ENCODE measurements around the gene TPT1. TPM values are rescaled to one million over a fixed set of nuclear protein-coding genes. Genes with fewer than 3 reads are reported as not detected.
A peak's percentile ranks its signal among the peaks of the same experiment; 100 is the strongest.

The TPT1 gene
- total RNA-seq, 5 donors from 2014 or later (not counting 1 experiment from before 2014, with no cell fraction given), result 6,680 to 8,997 (median 7,956) TPM

DNA sequence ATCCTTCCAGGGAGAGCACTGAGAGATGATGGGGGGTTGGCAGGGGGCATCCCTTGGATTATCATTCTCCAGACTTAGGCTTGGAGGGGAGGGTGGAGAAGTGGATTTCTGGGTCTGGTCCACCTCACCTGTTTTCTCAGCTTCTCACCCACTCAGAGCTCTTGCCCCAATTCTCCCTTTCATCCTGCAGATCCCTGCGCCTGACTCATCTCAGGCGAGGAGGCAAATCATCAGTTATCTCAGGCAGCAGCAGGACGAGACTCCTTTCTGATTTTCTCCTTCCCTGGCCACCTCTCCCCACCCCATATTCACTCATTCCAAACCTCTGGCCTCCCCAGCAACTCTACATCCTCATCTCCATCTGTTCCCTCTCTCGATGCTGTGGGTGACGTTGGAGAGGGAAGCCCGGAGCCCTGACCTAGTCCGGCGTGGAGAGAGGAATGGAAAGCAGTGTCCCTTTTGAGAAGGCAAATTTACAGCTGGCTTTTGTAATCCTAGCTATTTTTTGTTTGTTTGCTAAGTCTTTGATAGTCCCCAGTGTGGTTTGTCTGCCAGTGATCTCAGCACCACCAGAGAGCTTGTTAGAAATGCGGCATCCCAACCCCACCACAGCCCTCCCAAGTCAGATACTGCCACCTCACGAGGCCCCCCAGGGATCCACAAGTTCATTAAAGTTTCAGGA lies 24.0 kb upstream of the TPT1 start:
- Mint-ChIP-seq H3K36me3 (peaks cover 39% of the 10 kb centered on the region), H3K27ac (peak overlapping the region; percentile 87 to 89), H3K9me3 (peaks cover 0 to 8% (median 0%) of the 10 kb centered on the region in 3 donors), H3K27me3 (no peaks in the 10 kb centered on the region), H3K4me1 (peaks cover 53 to 68% (median 68%) of the 10 kb centered on the region in 3 donors), H3K4me3 (no peak overlapping the region)
- no peak for ATAC-seq (replicated peaks in 1 of 4)
- ChIA-PET POLR2A (no interaction called here), CTCF (interaction anchor here in 1 of 2 donors (0.6 to 1.0 kb wide), 2 partner anchors 10 to 116 kb away, joined by 3 to 4 read pairs; no protein-coding TSS in a partner anchor)
- Histone ChIP-seq H3K27ac (ENCODE audit: low read length) (no peak overlapping the region), H3K36me3 (ENCODE audit: control insufficient read depth in 2 of 2, extremely low read depth in 1 of 2, insufficient read depth in 1 of 2, low read length in 1 of 2) (peaks cover 6 to 11% of the 10 kb centered on the region in 2 donors), H3K4me1 (ENCODE audit: control insufficient read depth in 1 of 2, extremely low read depth in 1 of 2, insufficient read depth in 2 of 2, low read length in 2 of 2) (peaks cover 9 to 31% of the 10 kb centered on the region in 2 experiments), H3K9me3 (no peaks in the 10 kb centered on the region), H3K4me3 (ENCODE audit: control insufficient read depth in 1 of 2, extremely low read depth in 1 of 2, low read length in 1 of 2) (no peak overlapping the region), H3K27me3 (replicated peaks in 1 of 2; ENCODE audit: control insufficient read depth in 2 of 2, extremely low read depth in 1 of 2, insufficient read depth in 2 of 2, low read length in 1 of 2) (no peaks in the 10 kb centered on the region)
- no peak for DNase-seq
- WGBS (ENCODE audit: insufficient coverage), result 95% methylated on average over 5 of the region's 10 CpGs

DNA sequence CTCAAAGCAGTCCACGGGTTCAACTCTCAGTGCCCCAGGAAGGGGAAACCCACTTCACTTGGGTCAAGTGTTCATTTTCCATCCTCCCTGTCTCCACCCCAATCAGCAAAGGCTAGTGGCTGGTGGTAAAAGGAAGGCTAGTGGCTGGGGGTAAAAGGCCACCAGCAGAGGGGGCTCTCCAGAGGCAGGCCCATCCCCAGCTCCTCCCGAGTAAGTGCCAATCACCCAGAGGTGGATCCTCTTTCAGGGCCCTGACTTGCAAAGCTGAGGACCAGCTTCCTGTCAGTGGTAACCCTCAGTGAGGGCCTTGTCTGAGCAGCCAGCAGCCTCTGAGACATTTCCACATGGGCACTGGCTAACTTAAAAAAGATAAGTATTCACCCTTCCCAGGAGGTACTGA lies 22.0 kb upstream of the TPT1 start:
- Mint-ChIP-seq H3K27ac (peak overlapping the region; percentile 54 to 84), H3K4me3 (no peak overlapping the region), H3K36me3 (peaks cover 40% of the 10 kb centered on the region), H3K4me1 (peaks cover 39 to 52% (median 51%) of the 10 kb centered on the region in 3 donors), H3K27me3 (no peaks in the 10 kb centered on the region), H3K9me3 (peaks cover 0 to 8% (median 0%) of the 10 kb centered on the region in 3 donors)
- no peak for DNase-seq
- WGBS (ENCODE audit: insufficient coverage), result 77% methylated on average over 1 of the region's 2 CpGs
- ATAC-seq (replicated peaks in 1 of 4), result no peak
- ChIA-PET CTCF (no interaction called here), POLR2A (no interaction called here)
- no peak overlapping the region for H3K4me3 ChIP-seq (ENCODE audit: control insufficient read depth in 1 of 2, extremely low read depth in 1 of 2, low read length in 1 of 2)
- H3K27ac ChIP-seq (ENCODE audit: low read length), result peak overlapping the region; percentile 7
- H3K9me3 ChIP-seq, result no peaks in the 10 kb centered on the region
- H3K36me3 ChIP-seq (ENCODE audit: control insufficient read depth in 2 of 2, extremely low read depth in 1 of 2, insufficient read depth in 1 of 2, low read length in 1 of 2), result peaks cover 5 to 10% of the 10 kb centered on the region in 2 donors
- no peaks in the 10 kb centered on the region for H3K27me3 ChIP-seq (replicated peaks in 1 of 2; ENCODE audit: control insufficient read depth in 2 of 2, extremely low read depth in 1 of 2, insufficient read depth in 2 of 2, low read length in 1 of 2)
- peaks cover 5 to 22% of the 10 kb centered on the region in 2 experiments for H3K4me1 ChIP-seq (ENCODE audit: control insufficient read depth in 1 of 2, extremely low read depth in 1 of 2, insufficient read depth in 2 of 2, low read length in 2 of 2)

DNA sequence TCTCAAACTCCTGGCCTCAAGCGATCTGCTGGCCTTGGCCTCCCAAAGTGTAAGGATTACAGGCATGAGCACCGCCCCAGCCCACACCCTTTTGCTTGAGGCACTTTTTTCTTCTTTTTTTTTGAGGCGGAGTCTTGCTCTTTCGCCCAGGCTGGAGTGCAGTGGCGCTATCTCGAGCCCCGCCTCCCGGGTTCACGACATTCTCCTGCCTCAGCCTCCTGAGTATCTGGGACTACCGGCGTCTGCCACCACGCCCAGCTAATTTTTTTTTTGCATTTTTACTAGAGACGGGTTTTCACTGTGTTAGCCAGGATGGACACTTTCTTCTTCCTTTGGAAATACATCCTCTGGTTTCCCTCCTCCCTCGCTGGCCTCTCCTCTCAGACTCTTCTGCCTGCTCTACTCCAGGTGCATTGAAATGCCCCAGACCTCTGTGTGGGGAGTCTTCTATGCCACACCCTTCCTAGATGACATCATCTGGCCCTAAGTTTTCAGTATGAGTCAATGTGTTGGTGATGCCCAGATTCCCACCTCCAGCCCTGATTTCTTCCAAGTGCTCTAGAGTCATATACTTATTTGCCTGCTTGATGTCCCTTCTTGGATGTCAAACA lies 20.7 kb upstream of the TPT1 start:
- no peak for DNase-seq

DNA sequence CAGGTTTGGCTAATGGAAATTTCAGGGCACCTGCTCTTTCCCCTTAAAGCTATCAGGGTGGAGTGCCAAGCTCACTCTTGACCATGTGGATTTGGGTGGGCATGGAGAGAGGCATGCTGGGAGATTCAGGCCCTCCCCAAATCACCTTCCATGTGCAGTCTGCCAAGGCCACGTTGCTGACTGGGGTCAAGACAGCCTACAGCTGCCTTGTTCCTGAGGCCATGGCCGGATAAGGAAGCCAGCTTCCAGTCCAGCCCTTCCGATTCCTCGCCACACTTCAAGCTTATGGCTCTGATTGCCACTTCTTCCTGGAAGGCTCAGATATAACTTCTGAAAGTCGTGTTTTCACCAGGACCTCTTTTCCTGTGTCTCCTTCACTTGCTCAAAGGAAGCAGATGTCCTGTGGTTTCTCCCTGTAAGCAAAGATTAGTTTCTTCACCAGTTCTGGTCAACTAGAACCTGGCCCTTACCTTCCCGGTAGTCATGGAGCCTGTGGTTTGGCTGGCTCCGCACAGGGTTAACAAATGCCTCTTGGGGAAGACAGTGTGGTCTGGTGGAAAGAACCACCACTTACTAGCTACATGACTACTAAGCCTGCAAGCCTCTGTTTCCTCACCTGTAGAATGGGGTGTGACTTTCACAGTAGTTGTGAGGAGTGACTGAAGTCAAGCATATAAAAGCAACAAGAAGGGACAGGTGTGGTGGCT lies 16.1 kb upstream of the TPT1 start:
- peaks cover 16 to 21% (median 17%) of the 10 kb centered on the region in 3 donors for H3K4me1 Mint-ChIP-seq
- H3K9me3 ChIP-seq, result no peaks in the 10 kb centered on the region
- H3K36me3 Mint-ChIP-seq, result peaks cover 32% of the 10 kb centered on the region
- H3K36me3 ChIP-seq (ENCODE audit: control insufficient read depth in 2 of 2, extremely low read depth in 1 of 2, insufficient read depth in 1 of 2, low read length in 1 of 2), result peaks cover 2 to 28% of the 10 kb centered on the region in 2 donors
- H3K27me3 Mint-ChIP-seq, result no peaks in the 10 kb centered on the region
- POLR2A ChIA-PET, result interaction anchor here in 1 of 2 donors (0.7 kb wide), 1 partner anchor 16 kb away, joined by 3 read pairs; the partner anchor contains the start of gene TPT1
- ATAC-seq (replicated peaks in 1 of 4), result no peak
- no peaks in the 10 kb centered on the region for H3K9me3 Mint-ChIP-seq
- H3K27me3 ChIP-seq (replicated peaks in 1 of 2; ENCODE audit: control insufficient read depth in 2 of 2, extremely low read depth in 1 of 2, insufficient read depth in 2 of 2, low read length in 1 of 2), result no peaks in the 10 kb centered on the region
- 66% methylated on average over 5 of the region's 7 CpGs for WGBS (ENCODE audit: insufficient coverage)
- H3K4me1 ChIP-seq (ENCODE audit: control insufficient read depth in 1 of 2, extremely low read depth in 1 of 2, insufficient read depth in 2 of 2, low read length in 2 of 2), result peaks cover 0 to 4% of the 10 kb centered on the region in 2 experiments
- no peak for DNase-seq
- peak overlapping the region; percentile 85 to 89 for H3K27ac Mint-ChIP-seq
- H3K27ac ChIP-seq (ENCODE audit: low read length), result no peak overlapping the region
- H3K4me3 ChIP-seq (ENCODE audit: control insufficient read depth in 1 of 2, extremely low read depth in 1 of 2, low read length in 1 of 2), result no peak overlapping the region
- CTCF ChIA-PET, result interaction anchor here (0.5 to 1.3 kb wide), 2 partner anchors 14 to 107 kb away, joined by 3 to 6 read pairs; no protein-coding TSS in a partner anchor
- H3K4me3 Mint-ChIP-seq, result no peak overlapping the region

More for the DNA sequence above, 20.7 kb upstream of the TPT1 start:
- peaks cover 46% of the 10 kb centered on the region for H3K36me3 Mint-ChIP-seq
- 98% methylated on average over 11 of the region's 14 CpGs for WGBS (ENCODE audit: insufficient coverage)
- peak overlapping the region; percentile 54 to 84 for H3K27ac Mint-ChIP-seq
- Histone ChIP-seq H3K27ac (ENCODE audit: low read length) (no peak overlapping the region), H3K4me3 (ENCODE audit: control insufficient read depth in 1 of 2, extremely low read depth in 1 of 2, low read length in 1 of 2) (no peak overlapping the region), H3K36me3 (ENCODE audit: control insufficient read depth in 2 of 2, extremely low read depth in 1 of 2, insufficient read depth in 1 of 2, low read length in 1 of 2) (peaks cover 5 to 12% of the 10 kb centered on the region in 2 donors), H3K27me3 (replicated peaks in 1 of 2; ENCODE audit: control insufficient read depth in 2 of 2, extremely low read depth in 1 of 2, insufficient read depth in 2 of 2, low read length in 1 of 2) (no peaks in the 10 kb centered on the region), H3K4me1 (ENCODE audit: control insufficient read depth in 1 of 2, extremely low read depth in 1 of 2, insufficient read depth in 2 of 2, low read length in 2 of 2) (peaks cover 0 to 13% of the 10 kb centered on the region in 2 experiments), H3K9me3 (no peaks in the 10 kb centered on the region)
- POLR2A ChIA-PET, result no interaction called here
- CTCF ChIA-PET, result no interaction called here
- peaks cover 35 to 47% (median 46%) of the 10 kb centered on the region in 3 donors for H3K4me1 Mint-ChIP-seq
- no peak overlapping the region for H3K4me3 Mint-ChIP-seq
- H3K9me3 Mint-ChIP-seq, result peaks cover 0 to 8% (median 0%) of the 10 kb centered on the region in 3 donors
- peak in 1 of 4 experiments; percentile 47 for ATAC-seq (replicated peaks in 1 of 4)
- H3K27me3 Mint-ChIP-seq, result no peaks in the 10 kb centered on the region

DNA sequence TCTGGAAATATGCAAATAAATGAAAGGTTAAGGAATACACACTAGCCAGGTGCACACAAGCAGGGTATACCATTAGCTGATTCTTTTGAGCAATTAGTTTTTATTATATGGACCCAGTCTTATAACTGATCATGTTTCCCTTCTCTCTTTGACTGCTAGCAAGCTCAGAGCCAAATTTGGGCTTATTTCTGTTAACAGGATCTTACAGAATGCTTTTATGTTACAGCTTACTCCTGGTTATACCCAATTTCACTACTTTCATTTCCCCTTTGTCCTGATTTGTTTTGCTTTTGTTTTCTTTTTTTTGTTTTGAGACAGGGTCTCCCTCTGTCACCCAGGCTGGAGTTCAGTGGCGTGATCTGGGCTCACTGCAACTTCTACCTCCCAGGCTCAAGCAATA lies 12.9 kb upstream of the TPT1 start:
- Histone ChIP-seq H3K4me3 (ENCODE audit: control insufficient read depth in 1 of 2, extremely low read depth in 1 of 2, low read length in 1 of 2) (no peak overlapping the region), H3K9me3 (no peaks in the 10 kb centered on the region), H3K4me1 (ENCODE audit: control insufficient read depth in 1 of 2, extremely low read depth in 1 of 2, insufficient read depth in 2 of 2, low read length in 2 of 2) (peaks cover 0 to 4% of the 10 kb centered on the region in 2 experiments), H3K27me3 (replicated peaks in 1 of 2; ENCODE audit: control insufficient read depth in 2 of 2, extremely low read depth in 1 of 2, insufficient read depth in 2 of 2, low read length in 1 of 2) (no peaks in the 10 kb centered on the region), H3K27ac (ENCODE audit: low read length) (no peak overlapping the region), H3K36me3 (ENCODE audit: control insufficient read depth in 2 of 2, extremely low read depth in 1 of 2, insufficient read depth in 1 of 2, low read length in 1 of 2) (peaks cover 0 to 46% of the 10 kb centered on the region in 2 donors)
- CTCF ChIA-PET, result interaction anchor here in 1 of 2 donors (0.6 kb wide), 1 partner anchor 250 kb away, joined by 3 read pairs; no protein-coding TSS in a partner anchor
- Mint-ChIP-seq H3K36me3 (peaks cover 42% of the 10 kb centered on the region), H3K27me3 (no peaks in the 10 kb centered on the region), H3K9me3 (no peaks in the 10 kb centered on the region), H3K27ac (peak overlapping the region in 1 of 2 donors; percentile 63), H3K4me1 (peaks cover 10 to 16% (median 12%) of the 10 kb centered on the region in 3 donors), H3K4me3 (no peak overlapping the region)
- POLR2A ChIA-PET, result interaction anchor here (0.6 to 0.7 kb wide), 3 partner anchors 10 to 317 kb away, joined by 3 to 9 read pairs (median 4); no protein-coding TSS in a partner anchor
- no peak for ATAC-seq (replicated peaks in 1 of 4)
- no CpG with 5 or more reads among the region's 1 CpG for WGBS (ENCODE audit: insufficient coverage)
- DNase-seq, result no peak

DNA sequence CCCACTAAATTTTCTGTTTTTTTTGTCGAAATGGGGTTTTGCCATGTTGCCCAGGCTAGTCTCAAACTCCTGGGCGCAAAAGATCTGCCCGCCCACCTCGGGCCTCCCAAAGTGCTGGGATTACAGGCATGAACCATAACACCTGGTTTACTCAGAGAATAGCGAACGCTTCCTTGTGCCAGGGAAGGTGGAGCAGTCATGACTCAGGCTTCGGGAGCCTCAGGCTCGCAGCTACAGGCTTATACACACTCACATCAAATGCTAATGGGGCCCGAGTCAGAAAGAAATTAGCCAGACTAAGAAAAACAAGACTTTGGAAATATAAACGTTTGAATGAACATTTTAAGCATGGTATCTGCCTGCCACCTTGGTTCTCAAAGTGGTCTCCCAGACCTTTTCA lies 11.0 kb upstream of the TPT1 start:
- peaks cover 0 to 60% of the 10 kb centered on the region in 2 donors for H3K36me3 ChIP-seq (ENCODE audit: control insufficient read depth in 2 of 2, extremely low read depth in 1 of 2, insufficient read depth in 1 of 2, low read length in 1 of 2)
- peaks cover 0 to 2% of the 10 kb centered on the region in 2 experiments for H3K4me1 ChIP-seq (ENCODE audit: control insufficient read depth in 1 of 2, extremely low read depth in 1 of 2, insufficient read depth in 2 of 2, low read length in 2 of 2)
- H3K9me3 ChIP-seq, result no peaks in the 10 kb centered on the region
- peaks cover 42% of the 10 kb centered on the region for H3K36me3 Mint-ChIP-seq
- H3K9me3 Mint-ChIP-seq, result no peaks in the 10 kb centered on the region
- WGBS (ENCODE audit: insufficient coverage), result 95% methylated on average over 3 of the region's 10 CpGs
- H3K27me3 ChIP-seq (replicated peaks in 1 of 2; ENCODE audit: control insufficient read depth in 2 of 2, extremely low read depth in 1 of 2, insufficient read depth in 2 of 2, low read length in 1 of 2), result no peaks in the 10 kb centered on the region
- H3K27ac Mint-ChIP-seq, result no peak overlapping the region
- no peak for ATAC-seq (replicated peaks in 1 of 4)
- H3K4me1 Mint-ChIP-seq, result peaks cover 6 to 15% (median 14%) of the 10 kb centered on the region in 3 donors
- no peak overlapping the region for H3K4me3 Mint-ChIP-seq
- H3K27ac ChIP-seq (ENCODE audit: low read length), result no peak overlapping the region
- DNase-seq, result no peak
- no peaks in the 10 kb centered on the region for H3K27me3 Mint-ChIP-seq
- POLR2A ChIA-PET, result interaction anchor here (0.6 to 0.7 kb wide), 4 partner anchors 10 to 63 kb away, joined by 3 to 7 read pairs (median 4); partner anchors contain the start of gene TPT1 (in 1 of the 2)
- no peak overlapping the region for H3K4me3 ChIP-seq (ENCODE audit: control insufficient read depth in 1 of 2, extremely low read depth in 1 of 2, low read length in 1 of 2)
- CTCF ChIA-PET, result interaction anchor here in 1 of 2 donors (0.7 kb wide), 1 partner anchor 48 kb away, joined by 3 read pairs; no protein-coding TSS in a partner anchor

Data from T-cell (primary cell).